ENCODE results near the gene VSTM4.

Gene VSTM4

GRCh38 chr10:49161411-49161997, 46.2 kb upstream of the VSTM4 start:
- H2BK15ac ChIP-seq (replicated peaks; ENCODE audit: low read depth), result no peak overlapping the region
- H3K4me1 ChIP-seq (ENCODE audit: control insufficient read depth, low read depth, low read length), result no peaks in the 10 kb centered on the region
- H3K27ac ChIP-seq (ENCODE audit: low read depth, low read length), result no peak overlapping the region
- no peak overlapping the region for H3K56ac ChIP-seq (ENCODE audit: low read length)
- H3K36me3 ChIP-seq (ENCODE audit: control insufficient read depth, insufficient read depth, low read length), result no peaks in the 10 kb centered on the region
- no peak overlapping the region for H3K4me2 ChIP-seq (ENCODE audit: low read length)
- no peaks in the 10 kb centered on the region for H3K27me3 ChIP-seq (ENCODE audit: insufficient read depth, low read length, poor library complexity)
- no peak overlapping the region for H3K23ac ChIP-seq (ENCODE audit: low read length)
- no peak overlapping the region for H2BK5ac ChIP-seq (ENCODE audit: low read length)
- H3K18ac ChIP-seq (ENCODE audit: low read length), result no peak overlapping the region
- H4K5ac ChIP-seq (ENCODE audit: low read length), result no peak overlapping the region
- WGBS (ENCODE audit: extremely low coverage, insufficient coverage, low lambda C conversion rate), result no CpG with 5 or more reads among the region's 8 CpGs
- no peak overlapping the region for H3K4ac ChIP-seq (ENCODE audit: low read depth, low read length)
- H4K8ac ChIP-seq (ENCODE audit: low read depth, low read length), result no peak overlapping the region
- H3K79me2 ChIP-seq (ENCODE audit: control insufficient read depth, insufficient read depth, low read length), result no peaks in the 10 kb centered on the region
- H3K9ac ChIP-seq (ENCODE audit: low read length), result no peak overlapping the region
- no peaks in the 10 kb centered on the region for H3K79me1 ChIP-seq (ENCODE audit: low read length)
- no peak overlapping the region for H3K4me3 ChIP-seq (ENCODE audit: low read length)
- no peak overlapping the region for H2AK5ac ChIP-seq (ENCODE audit: low read length)
- DNase-seq, result peak; percentile 78
- no peak overlapping the region for H2BK120ac ChIP-seq (ENCODE audit: low read depth, low read length)

GRCh38 chr10:49160814-49161213, 45.5 kb upstream of the VSTM4 start:
- Histone ChIP-seq H2BK15ac (replicated peaks; ENCODE audit: low read depth) (no peak overlapping the region), H2BK120ac (ENCODE audit: low read depth, low read length) (no peak overlapping the region), H3K4me1 (ENCODE audit: control insufficient read depth, low read depth, low read length) (no peaks in the 10 kb centered on the region), H3K4me3 (ENCODE audit: low read length) (no peak overlapping the region), H3K4ac (ENCODE audit: low read depth, low read length) (no peak overlapping the region), H4K5ac (ENCODE audit: low read length) (no peak overlapping the region), H3K36me3 (ENCODE audit: control insufficient read depth, insufficient read depth, low read length) (no peaks in the 10 kb centered on the region), H3K18ac (ENCODE audit: low read length) (no peak overlapping the region), H3K27ac (ENCODE audit: low read depth, low read length) (no peak overlapping the region), H2BK5ac (ENCODE audit: low read length) (no peak overlapping the region), H3K79me2 (ENCODE audit: control insufficient read depth, insufficient read depth, low read length) (no peaks in the 10 kb centered on the region), H3K9ac (ENCODE audit: low read length) (no peak overlapping the region), H4K8ac (ENCODE audit: low read depth, low read length) (no peak overlapping the region), H3K56ac (ENCODE audit: low read length) (no peak overlapping the region), H3K27me3 (ENCODE audit: insufficient read depth, low read length, poor library complexity) (no peaks in the 10 kb centered on the region), H3K4me2 (ENCODE audit: low read length) (no peak overlapping the region), H2AK5ac (ENCODE audit: low read length) (no peak overlapping the region), H3K79me1 (ENCODE audit: low read length) (no peaks in the 10 kb centered on the region), H3K23ac (ENCODE audit: low read length) (no peak overlapping the region)
- DNase-seq, result no peak
- WGBS (ENCODE audit: extremely low coverage, insufficient coverage, low lambda C conversion rate), result no CpG with 5 or more reads among the region's 5 CpGs

GRCh38 chr10:49160110-49160509, 44.8 kb upstream of the VSTM4 start:
- Histone ChIP-seq H3K4me1 (ENCODE audit: control insufficient read depth, low read depth, low read length) (no peaks in the 10 kb centered on the region), H3K27me3 (ENCODE audit: insufficient read depth, low read length, poor library complexity) (no peaks in the 10 kb centered on the region), H3K4ac (ENCODE audit: low read depth, low read length) (no peak overlapping the region), H3K18ac (ENCODE audit: low read length) (no peak overlapping the region), H4K5ac (ENCODE audit: low read length) (no peak overlapping the region), H3K36me3 (ENCODE audit: control insufficient read depth, insufficient read depth, low read length) (no peaks in the 10 kb centered on the region), H3K79me1 (ENCODE audit: low read length) (no peaks in the 10 kb centered on the region), H3K56ac (ENCODE audit: low read length) (no peak overlapping the region), H2BK15ac (replicated peaks; ENCODE audit: low read depth) (no peak overlapping the region), H4K8ac (ENCODE audit: low read depth, low read length) (no peak overlapping the region), H3K27ac (ENCODE audit: low read depth, low read length) (no peak overlapping the region), H2AK5ac (ENCODE audit: low read length) (no peak overlapping the region), H3K4me2 (ENCODE audit: low read length) (no peak overlapping the region), H3K79me2 (ENCODE audit: control insufficient read depth, insufficient read depth, low read length) (no peaks in the 10 kb centered on the region), H3K4me3 (ENCODE audit: low read length) (no peak overlapping the region), H3K23ac (ENCODE audit: low read length) (no peak overlapping the region), H3K9ac (ENCODE audit: low read length) (no peak overlapping the region), H2BK5ac (ENCODE audit: low read length) (no peak overlapping the region), H2BK120ac (ENCODE audit: low read depth, low read length) (no peak overlapping the region)
- DNase-seq, result no peak
- no CpG with 5 or more reads among the region's 5 CpGs for WGBS (ENCODE audit: extremely low coverage, insufficient coverage, low lambda C conversion rate)

GRCh38 chr10:49158915-49159314, 43.6 kb upstream of the VSTM4 start:
- WGBS (ENCODE audit: extremely low coverage, insufficient coverage, low lambda C conversion rate), result no CpG with 5 or more reads among the region's 3 CpGs
- Histone ChIP-seq H3K36me3 (ENCODE audit: control insufficient read depth, insufficient read depth, low read length) (no peaks in the 10 kb centered on the region), H4K5ac (ENCODE audit: low read length) (no peak overlapping the region), H3K18ac (ENCODE audit: low read length) (no peak overlapping the region), H3K23ac (ENCODE audit: low read length) (no peak overlapping the region), H3K79me2 (ENCODE audit: control insufficient read depth, insufficient read depth, low read length) (no peaks in the 10 kb centered on the region), H3K56ac (ENCODE audit: low read length) (no peak overlapping the region), H3K9ac (ENCODE audit: low read length) (no peak overlapping the region), H3K27me3 (ENCODE audit: insufficient read depth, low read length, poor library complexity) (no peaks in the 10 kb centered on the region), H4K8ac (ENCODE audit: low read depth, low read length) (no peak overlapping the region), H2BK15ac (replicated peaks; ENCODE audit: low read depth) (no peak overlapping the region), H2BK120ac (ENCODE audit: low read depth, low read length) (no peak overlapping the region), H2AK5ac (ENCODE audit: low read length) (no peak overlapping the region), H2BK5ac (ENCODE audit: low read length) (no peak overlapping the region), H3K4ac (ENCODE audit: low read depth, low read length) (no peak overlapping the region), H3K4me2 (ENCODE audit: low read length) (no peak overlapping the region), H3K27ac (ENCODE audit: low read depth, low read length) (no peak overlapping the region), H3K4me1 (ENCODE audit: control insufficient read depth, low read depth, low read length) (no peaks in the 10 kb centered on the region), H3K79me1 (ENCODE audit: low read length) (no peaks in the 10 kb centered on the region), H3K4me3 (ENCODE audit: low read length) (no peak overlapping the region)
- no peak for DNase-seq

GRCh38 chr10:49158404-49158803, 43.1 kb upstream of the VSTM4 start:
- no peaks in the 10 kb centered on the region for H3K79me2 ChIP-seq (ENCODE audit: control insufficient read depth, insufficient read depth, low read length)
- no peak overlapping the region for H2BK5ac ChIP-seq (ENCODE audit: low read length)
- no peak overlapping the region for H3K9ac ChIP-seq (ENCODE audit: low read length)
- no peak overlapping the region for H3K27ac ChIP-seq (ENCODE audit: low read depth, low read length)
- no peak overlapping the region for H2AK5ac ChIP-seq (ENCODE audit: low read length)
- no peak overlapping the region for H4K5ac ChIP-seq (ENCODE audit: low read length)
- no CpG with 5 or more reads among the region's 7 CpGs for WGBS (ENCODE audit: extremely low coverage, insufficient coverage, low lambda C conversion rate)
- no peak overlapping the region for H3K4ac ChIP-seq (ENCODE audit: low read depth, low read length)
- no peak for DNase-seq
- no peak overlapping the region for H3K18ac ChIP-seq (ENCODE audit: low read length)
- H3K27me3 ChIP-seq (ENCODE audit: insufficient read depth, low read length, poor library complexity), result no peaks in the 10 kb centered on the region
- no peak overlapping the region for H4K8ac ChIP-seq (ENCODE audit: low read depth, low read length)
- H3K36me3 ChIP-seq (ENCODE audit: control insufficient read depth, insufficient read depth, low read length), result no peaks in the 10 kb centered on the region
- no peak overlapping the region for H3K56ac ChIP-seq (ENCODE audit: low read length)
- no peak overlapping the region for H2BK15ac ChIP-seq (replicated peaks; ENCODE audit: low read depth)
- no peak overlapping the region for H3K23ac ChIP-seq (ENCODE audit: low read length)
- no peaks in the 10 kb centered on the region for H3K79me1 ChIP-seq (ENCODE audit: low read length)
- H3K4me2 ChIP-seq (ENCODE audit: low read length), result no peak overlapping the region
- H3K4me1 ChIP-seq (ENCODE audit: control insufficient read depth, low read depth, low read length), result no peaks in the 10 kb centered on the region
- no peak overlapping the region for H2BK120ac ChIP-seq (ENCODE audit: low read depth, low read length)
- no peak overlapping the region for H3K4me3 ChIP-seq (ENCODE audit: low read length)

DNA sequence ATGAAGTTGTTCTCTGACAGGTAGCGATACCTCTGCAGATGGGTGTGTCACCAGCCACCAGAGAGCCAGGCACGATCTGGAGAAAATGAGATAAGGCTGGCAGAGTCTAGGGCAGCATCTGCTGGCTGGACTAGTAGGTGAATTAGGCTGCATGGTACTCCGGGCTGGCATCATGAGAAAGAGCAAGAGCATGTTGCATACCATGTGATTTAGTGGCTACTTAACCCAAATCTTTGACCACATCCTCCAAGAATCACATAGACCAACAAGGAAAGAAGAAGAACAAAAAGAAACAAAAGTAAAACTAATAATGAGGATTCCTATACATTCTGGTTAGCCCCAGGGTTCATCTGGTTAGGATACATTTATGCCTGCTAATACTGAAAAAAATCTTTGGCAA, 41.9 kb upstream of the VSTM4 start:
- Histone ChIP-seq H3K4me2 (ENCODE audit: low read length) (no peak overlapping the region), H3K79me1 (ENCODE audit: low read length) (no peaks in the 10 kb centered on the region), H4K8ac (ENCODE audit: low read depth, low read length) (no peak overlapping the region), H2BK15ac (replicated peaks; ENCODE audit: low read depth) (no peak overlapping the region), H4K5ac (ENCODE audit: low read length) (no peak overlapping the region), H2BK120ac (ENCODE audit: low read depth, low read length) (no peak overlapping the region), H3K4me1 (ENCODE audit: control insufficient read depth, low read depth, low read length) (no peaks in the 10 kb centered on the region), H3K18ac (ENCODE audit: low read length) (no peak overlapping the region), H3K79me2 (ENCODE audit: control insufficient read depth, insufficient read depth, low read length) (no peaks in the 10 kb centered on the region), H3K27me3 (ENCODE audit: insufficient read depth, low read length, poor library complexity) (no peaks in the 10 kb centered on the region), H3K4me3 (ENCODE audit: low read length) (no peak overlapping the region), H3K4ac (ENCODE audit: low read depth, low read length) (no peak overlapping the region), H2BK5ac (ENCODE audit: low read length) (no peak overlapping the region), H3K9ac (ENCODE audit: low read length) (no peak overlapping the region), H3K56ac (ENCODE audit: low read length) (no peak overlapping the region), H3K23ac (ENCODE audit: low read length) (no peak overlapping the region), H3K27ac (ENCODE audit: low read depth, low read length) (no peak overlapping the region), H3K36me3 (ENCODE audit: control insufficient read depth, insufficient read depth, low read length) (no peaks in the 10 kb centered on the region), H2AK5ac (ENCODE audit: low read length) (no peak overlapping the region)
- DNase-seq, result no peak
- WGBS (ENCODE audit: extremely low coverage, insufficient coverage, low lambda C conversion rate), result no CpG with 5 or more reads among the region's 3 CpGs

Measured in mesendoderm (in vitro differentiated cells).